Fibroblast of villous mesenchyme (primary cell): ENCODE results near the gene USP13. TPM values are rescaled to one million over a fixed set of nuclear protein-coding genes. Genes with fewer than 3 reads are reported as not detected.
A peak's percentile ranks its signal among the peaks of the same experiment; 100 is the strongest.

ENCODE experiments used
- DNase-seq: peaks from one replicate; pipeline ENCODE4 v3.0.0-alpha.2; 2010; ENCODE audit warnings: low read depth
- H3K4me3 ChIP-seq: 2 replicates; pipeline ENCODE4 v1.5.1; 2011; ENCODE audit warnings: low read depth, mild to moderate bottlenecking, low read length
- CTCF ChIP-seq: IDR thresholded peaks from 2 replicates; pipeline ENCODE4 v1.5.1; 2012; ENCODE audit warnings: low read depth, mild to moderate bottlenecking, low read length; ENCODE audit not compliant: insufficient read depth
- small RNA-seq: library from RNA; depleted of rRNA; stranded (forward); fragments of <200 nt; gene quantifications from one replicate; pipeline ENCODE3, GENCODE V24; 2012
- total RNA-seq: library from RNA; depleted of rRNA; stranded (reverse); fragments of >200 nt; gene quantifications from 2 replicates; pipeline ENCODE4 v1.2.3, GENCODE V29; 2012

Gene USP13
- total RNA-seq, 1 donor = 7.8 TPM

GRCh38 chr3:179828738-179829137 is 175.9 kb downstream of the USP13 start:
- no peak overlapping the region for H3K4me3 ChIP-seq
- DNase-seq = no peak
- TF ChIP-seq CTCF = no peak

- H3K4me3 ChIP-seq = no peak overlapping the region
- no peak for TF ChIP-seq CTCF
- DNase-seq = no peak
Observed at GRCh38 chr3:179829401-179829800, 176.6 kb downstream of the USP13 start.

- no peak overlapping the region for H3K4me3 ChIP-seq
- no peak for TF ChIP-seq CTCF
- no peak for DNase-seq
Observed at GRCh38 chr3:179832333-179832854, 179.6 kb downstream of the USP13 start.

- DNase-seq = no peak
- no peak overlapping the region for H3K4me3 ChIP-seq
- no peak for TF ChIP-seq CTCF
Observed at GRCh38 chr3:179833294-179833693, 180.5 kb downstream of the USP13 start.

- TF ChIP-seq CTCF = peak; percentile 5
- DNase-seq = peak; percentile 2
- H3K4me3 ChIP-seq = no peak overlapping the region
Observed at GRCh38 chr3:179837374-179837773, 184.5 kb downstream of the USP13 start.

Small RNA genes within 50 kb of the gene (small RNA-seq; reads per million reads assigned to genes)
- not detected for gene RF01210

Other genes starting within 250 kb of the USP13 start
- 71.5 and 87.2 TPM in 2 replicates for gene GNB4, start 201.6 kb upstream of the USP13 start, total RNA-seq
- gene ACTL6A, start 90.1 kb upstream of the USP13 start, total RNA-seq = 42.5 and 48.8 TPM in 2 replicates
- gene MRPL47, start 48.4 kb upstream of the USP13 start, total RNA-seq = 45.7 and 53.5 TPM in 2 replicates
- gene NDUFB5, start 48.2 kb upstream of the USP13 start, total RNA-seq = 90.8 and 117 TPM in 2 replicates